Measurements from ENCODE around the gene SASH3. TPM values are rescaled to one million over a fixed set of nuclear protein-coding genes. Genes with fewer than 3 reads are reported as not detected.

Gene SASH3
- total RNA-seq, 1 experiment from 2014 or later = 0.42 TPM

GRCh38 chrX:129749069-129749468 is 30.7 kb upstream of the SASH3 start:
- BruUV-seq (replicated peaks) = no TSS peak
- H3K79me2 ChIP-seq (ENCODE audit: insufficient read depth, low read length) = no peaks in the 10 kb centered on the region
- H3K9me3 ChIP-seq (ENCODE audit: control insufficient read depth in 1 of 2, insufficient read depth in 1 of 2, low read depth in 1 of 2, low read length in 2 of 2) = no peaks in the 10 kb centered on the region
- no peaks in the 10 kb centered on the region for H3K4me1 ChIP-seq (ENCODE audit: control insufficient read depth in 1 of 2, insufficient read depth in 2 of 2, low read length in 2 of 2)
- no peaks in the 10 kb centered on the region for H3K27me3 ChIP-seq (ENCODE audit: insufficient read depth, low read length)
- no peak for TF ChIP-seq SP1 (IDR thresholded peaks at IDR 0.05; ENCODE audit: low read depth)
- no peak for TF ChIP-seq ZBTB33 (IDR thresholded peaks at IDR 0.05; ENCODE audit: extremely low read depth, insufficient replicate concordance, low read length)
- no peak for TF ChIP-seq RAD21 (IDR thresholded peaks at IDR 0.05; ENCODE audit: low read depth)
- TF ChIP-seq ZNF274 (IDR thresholded peaks at IDR 0.05; ENCODE audit: low read depth, low read length) = no peak
- no peak for TF ChIP-seq CBX3 (IDR thresholded peaks at IDR 0.05; ENCODE audit: low read depth)
- TF ChIP-seq TCF7L2 (IDR thresholded peaks at IDR 0.05; ENCODE audit: borderline replicate concordance, extremely low read depth, insufficient read depth, insufficient read length) = no peak
- no peak for TF ChIP-seq MAX (IDR thresholded peaks at IDR 0.05)
- TF ChIP-seq FOSL1 (IDR thresholded peaks at IDR 0.05; ENCODE audit: low read depth) = no peak
- TF ChIP-seq JUND (IDR thresholded peaks at IDR 0.05) = no peak
- no peak for TF ChIP-seq SIN3A (IDR thresholded peaks at IDR 0.05; ENCODE audit: low read depth)
- TF ChIP-seq YY1 (IDR thresholded peaks at IDR 0.05; ENCODE audit: extremely low read depth, insufficient replicate concordance, low read depth, low read length) = no peak
- no peak for TF ChIP-seq EZH2phosphoT487 (IDR thresholded peaks at IDR 0.05; ENCODE audit: borderline replicate concordance)
- TF ChIP-seq REST (IDR thresholded peaks at IDR 0.05; ENCODE audit: low read depth) = no peak
- no peak for TF ChIP-seq ELF1 (IDR thresholded peaks at IDR 0.05; ENCODE audit: borderline replicate concordance, low read depth)
- TF ChIP-seq SRF (IDR thresholded peaks at IDR 0.05; ENCODE audit: low read depth) = no peak
- TF ChIP-seq CTCF (IDR thresholded peaks at IDR 0.05 in 2 of 3, conservative IDR thresholded peaks at IDR 0.05 in 1 of 3; ENCODE audit: borderline replicate concordance in 1 of 3, insufficient read depth in 1 of 3, low read depth in 2 of 3, low read length in 2 of 3) = no peak
- no peak for TF ChIP-seq ATF3 (IDR thresholded peaks at IDR 0.05)
- no peak for TF ChIP-seq POLR2A (IDR thresholded peaks at IDR 0.05; ENCODE audit: borderline replicate concordance, extremely low read depth, insufficient read depth, insufficient read length)
- no peak for TF ChIP-seq ZFX (IDR thresholded peaks at IDR 0.05)
- no peaks in the 10 kb centered on the region for H3K36me3 ChIP-seq (ENCODE audit: control insufficient read depth in 1 of 2, insufficient read depth in 2 of 2, low read length in 2 of 2)
- POLR2A ChIA-PET = no interaction called here
- no peak overlapping the region for H3K27ac ChIP-seq (ENCODE audit: low read depth, low read length)
- intact Hi-C loops (cut with micrococcal nuclease) = no loop called here
- RAD21 ChIA-PET (ENCODE audit: low non-redundant PET in 1 of 2, low total read pairs in 2 of 2, uncharacterized antibody in 2 of 2, unreplicated experiment in 2 of 2) = no interaction called here
- ATAC-seq (no peak), DNase-seq (ENCODE audit: low read depth, low spot score) (no peak)
- no peak overlapping the region for H3K4me3 ChIP-seq (replicated peaks in 1 of 2; ENCODE audit: low read depth in 1 of 2, low read length in 2 of 2)
- CTCF ChIA-PET = no interaction called here
- H3K9me2 ChIP-seq (ENCODE audit: insufficient read depth) = no peaks in the 10 kb centered on the region
- H3K4me2 ChIP-seq (ENCODE audit: low read length) = no peak overlapping the region
- no peaks in the 10 kb centered on the region for H4K20me1 ChIP-seq (ENCODE audit: insufficient read depth)
- H2AFZ ChIP-seq (ENCODE audit: low read depth, low read length, poor library complexity, severe bottlenecking) = no peak overlapping the region
- H3K9ac ChIP-seq (ENCODE audit: low read length) = no peak overlapping the region

Data from HCT116 (cell line).